HG03457 (cell line): ENCODE data around the gene PEMT.
"Not testable (repeated sequence)": the region's sequence is repeated elsewhere in the genome, so short reads cannot be mapped to it uniquely, and the experiment has no call there.

Experiments
- ATAC-seq: cut with Tn5 transposase; IDR thresholded peaks from one replicate; pipeline ENCODE4 v1.9.1; 2021; ENCODE audit warnings: moderate number of reproducible peaks; ENCODE audit not compliant: unreplicated experiment

Gene PEMT

GRCh38 chr17:17591355-17592298 is at the start of gene PEMT:
Gene PEMT (minus strand): TSS chr17:17591708. CDS start chr17:17591626, 82 bp downstream.
- peak; percentile 84 for ATAC-seq

GRCh38 chr17:17639661-17640270 is 48.3 kb upstream of the PEMT start:
- not testable (repeated sequence) for ATAC-seq

GRCh38 chr17:17638467-17638866 is 47.0 kb upstream of the PEMT start:
- no peak for ATAC-seq

- ATAC-seq, result no peak
Measured at GRCh38 chr17:17636272-17636885, 44.9 kb upstream of the PEMT start.

GRCh38 chr17:17635537-17636271 is 44.2 kb upstream of the PEMT start:
- not testable (repeated sequence) for ATAC-seq

GRCh38 chr17:17635126-17635525 is 43.6 kb upstream of the PEMT start:
- no peak for ATAC-seq

- ATAC-seq, result no peak
Measured at GRCh38 chr17:17633310-17633709, 41.8 kb upstream of the PEMT start.

- ATAC-seq, result not testable (repeated sequence)
Measured at GRCh38 chr17:17632690-17633089, 41.2 kb upstream of the PEMT start.

GRCh38 chr17:17628388-17629008 is 37.0 kb upstream of the PEMT start:
- no peak for ATAC-seq

- no peak for ATAC-seq
Measured at GRCh38 chr17:17626840-17627239, 35.3 kb upstream of the PEMT start.

GRCh38 chr17:17626151-17626805 is 34.8 kb upstream of the PEMT start:
- no peak for ATAC-seq

GRCh38 chr17:17624741-17625140 is 33.2 kb upstream of the PEMT start:
- ATAC-seq, result no peak

GRCh38 chr17:17623904-17624303 is 32.4 kb upstream of the PEMT start:
- ATAC-seq, result no peak

GRCh38 chr17:17621254-17621653 is 29.7 kb upstream of the PEMT start:
- ATAC-seq, result no peak

- ATAC-seq, result no peak
Measured at GRCh38 chr17:17613708-17614114, 22.2 kb upstream of the PEMT start.

GRCh38 chr17:17612085-17613022 is 20.8 kb upstream of the PEMT start:
- no peak for ATAC-seq

GRCh38 chr17:17609121-17609520 is 17.6 kb upstream of the PEMT start:
- ATAC-seq, result no peak

- ATAC-seq, result no peak
Measured at GRCh38 chr17:17606416-17607000, 15.0 kb upstream of the PEMT start.

- ATAC-seq, result no peak
Measured at GRCh38 chr17:17605729-17606088, 14.2 kb upstream of the PEMT start.
